Measurements from ENCODE around the gene ZIC2.

ZIC2 gene

GRCh38 chr13:99991828-99992775 lies 10.5 kb downstream of the ZIC2 start:
- TF ChIP-seq CTCF (IDR thresholded peaks at IDR 0.05; ENCODE audit: insufficient read depth, low read length, poor library complexity, severe bottlenecking), result no peak
- no peak for DNase-seq (ENCODE audit: extremely low read depth, insufficient read length)
- H3K4me3 ChIP-seq (replicated peaks; ENCODE audit: low read depth, low read length), result no peak overlapping the region
- peaks cover 2% of the 10 kb centered on the region; the same call in 1 of the 2 replicates for H3K27me3 ChIP-seq (replicated peaks; ENCODE audit: control insufficient read depth, insufficient read depth, low read length)
- H3K36me3 ChIP-seq (ENCODE audit: control insufficient read depth, insufficient read depth, low read length), result no peaks in the 10 kb centered on the region

- Histone ChIP-seq H3K4me3 (replicated peaks; ENCODE audit: low read depth, low read length) (no peak overlapping the region), H3K27me3 (replicated peaks; ENCODE audit: control insufficient read depth, insufficient read depth, low read length) (peaks cover 2% of the 10 kb centered on the region; the same call in 1 of the 2 replicates), H3K36me3 (ENCODE audit: control insufficient read depth, insufficient read depth, low read length) (no peaks in the 10 kb centered on the region)
- TF ChIP-seq CTCF (IDR thresholded peaks at IDR 0.05; ENCODE audit: insufficient read depth, low read length, poor library complexity, severe bottlenecking), result no peak
- DNase-seq (ENCODE audit: extremely low read depth, insufficient read length), result no peak
Measured at GRCh38 chr13:99992949-99993351, 11.4 kb downstream of the ZIC2 start.

- peaks cover 2% of the 10 kb centered on the region; the same call in 1 of the 2 replicates for H3K27me3 ChIP-seq (replicated peaks; ENCODE audit: control insufficient read depth, insufficient read depth, low read length)
- DNase-seq (ENCODE audit: extremely low read depth, insufficient read length), result no peak
- H3K4me3 ChIP-seq (replicated peaks; ENCODE audit: low read depth, low read length), result no peak overlapping the region
- H3K36me3 ChIP-seq (ENCODE audit: control insufficient read depth, insufficient read depth, low read length), result no peaks in the 10 kb centered on the region
- no peak for TF ChIP-seq CTCF (IDR thresholded peaks at IDR 0.05; ENCODE audit: insufficient read depth, low read length, poor library complexity, severe bottlenecking)
Measured at GRCh38 chr13:99993660-99994637, 12.4 kb downstream of the ZIC2 start.

GRCh38 chr13:99994638-99995020 lies 13.0 kb downstream of the ZIC2 start:
- TF ChIP-seq CTCF (IDR thresholded peaks at IDR 0.05; ENCODE audit: insufficient read depth, low read length, poor library complexity, severe bottlenecking), result no peak
- H3K27me3 ChIP-seq (replicated peaks; ENCODE audit: control insufficient read depth, insufficient read depth, low read length), result peaks cover 2% of the 10 kb centered on the region; the same call in 1 of the 2 replicates
- no peak overlapping the region for H3K4me3 ChIP-seq (replicated peaks; ENCODE audit: low read depth, low read length)
- no peaks in the 10 kb centered on the region for H3K36me3 ChIP-seq (ENCODE audit: control insufficient read depth, insufficient read depth, low read length)
- DNase-seq (ENCODE audit: extremely low read depth, insufficient read length), result no peak

GRCh38 chr13:99995104-99995588 lies 13.6 kb downstream of the ZIC2 start:
- Histone ChIP-seq H3K36me3 (ENCODE audit: control insufficient read depth, insufficient read depth, low read length) (no peaks in the 10 kb centered on the region), H3K4me3 (replicated peaks; ENCODE audit: low read depth, low read length) (no peak overlapping the region), H3K27me3 (replicated peaks; ENCODE audit: control insufficient read depth, insufficient read depth, low read length) (peaks cover 2% of the 10 kb centered on the region; the same call in 1 of the 2 replicates)
- no peak for TF ChIP-seq CTCF (IDR thresholded peaks at IDR 0.05; ENCODE audit: insufficient read depth, low read length, poor library complexity, severe bottlenecking)
- no peak for DNase-seq (ENCODE audit: extremely low read depth, insufficient read length)

All from GM06990 (cell line).